ENCODE data around the gene ALS2. TPM values are rescaled to one million over a fixed set of nuclear protein-coding genes. Genes with fewer than 3 reads are reported as not detected.
"Not testable (repeated sequence)": the region's sequence is repeated elsewhere in the genome, so short reads cannot be mapped to it uniquely, and the experiment has no call there.

ALS2 gene
- total RNA-seq, 1 donor = 6.2 TPM

- no peak overlapping the region for H3K4me3 ChIP-seq (ENCODE audit: low read length)
- H3K9me3 ChIP-seq (ENCODE audit: low read depth, low read length) = no peaks in the 10 kb centered on the region
- H3K4me1 ChIP-seq (ENCODE audit: insufficient read depth, low read length) = no peaks in the 10 kb centered on the region
- H3K27me3 ChIP-seq (ENCODE audit: insufficient read depth, low read length) = no peaks in the 10 kb centered on the region
These were observed 82.8 kb downstream of the ALS2 start for GRCh38 chr2:201697899-201698298.

GRCh38 chr2:201696151-201696659 is 84.5 kb downstream of the ALS2 start:
- H3K4me1 ChIP-seq (ENCODE audit: insufficient read depth, low read length) = no peaks in the 10 kb centered on the region
- H3K9me3 ChIP-seq (ENCODE audit: low read depth, low read length) = no peaks in the 10 kb centered on the region
- H3K27me3 ChIP-seq (ENCODE audit: insufficient read depth, low read length) = no peaks in the 10 kb centered on the region
- H3K4me3 ChIP-seq (ENCODE audit: low read length) = no peak overlapping the region

- Histone ChIP-seq H3K9me3 (ENCODE audit: low read depth, low read length) (no peaks in the 10 kb centered on the region), H3K27me3 (ENCODE audit: insufficient read depth, low read length) (peaks cover 2% of the 10 kb centered on the region), H3K4me3 (ENCODE audit: low read length) (no peak overlapping the region), H3K4me1 (ENCODE audit: insufficient read depth, low read length) (no peaks in the 10 kb centered on the region)
These were observed 95.6 kb downstream of the ALS2 start for GRCh38 chr2:201685156-201685555.

GRCh38 chr2:201680743-201681142 is 100.0 kb downstream of the ALS2 start:
- Histone ChIP-seq H3K9me3 (ENCODE audit: low read depth, low read length) (no peaks in the 10 kb centered on the region), H3K27me3 (ENCODE audit: insufficient read depth, low read length) (no peaks in the 10 kb centered on the region), H3K4me1 (ENCODE audit: insufficient read depth, low read length) (no peaks in the 10 kb centered on the region), H3K4me3 (ENCODE audit: low read length) (no peak overlapping the region)

GRCh38 chr2:201678401-201678800 is 102.3 kb downstream of the ALS2 start:
- Histone ChIP-seq H3K27me3 (ENCODE audit: insufficient read depth, low read length) (no peaks in the 10 kb centered on the region), H3K9me3 (ENCODE audit: low read depth, low read length) (no peaks in the 10 kb centered on the region), H3K4me1 (ENCODE audit: insufficient read depth, low read length) (no peaks in the 10 kb centered on the region), H3K4me3 (ENCODE audit: low read length) (no peak overlapping the region)

GRCh38 chr2:201675454-201675853 is 105.3 kb downstream of the ALS2 start:
- Histone ChIP-seq H3K9me3 (ENCODE audit: low read depth, low read length) (no peaks in the 10 kb centered on the region), H3K4me3 (ENCODE audit: low read length) (no peak overlapping the region), H3K27me3 (ENCODE audit: insufficient read depth, low read length) (no peaks in the 10 kb centered on the region), H3K4me1 (ENCODE audit: insufficient read depth, low read length) (no peaks in the 10 kb centered on the region)

GRCh38 chr2:201674794-201675193 is 105.9 kb downstream of the ALS2 start:
- Histone ChIP-seq H3K4me3 (ENCODE audit: low read length) (no peak overlapping the region), H3K4me1 (ENCODE audit: insufficient read depth, low read length) (no peaks in the 10 kb centered on the region), H3K9me3 (ENCODE audit: low read depth, low read length) (no peaks in the 10 kb centered on the region), H3K27me3 (ENCODE audit: insufficient read depth, low read length) (no peaks in the 10 kb centered on the region)

- no peaks in the 10 kb centered on the region for H3K4me1 ChIP-seq (ENCODE audit: insufficient read depth, low read length)
- H3K4me3 ChIP-seq (ENCODE audit: low read length) = no peak overlapping the region
- H3K9me3 ChIP-seq (ENCODE audit: low read depth, low read length) = no peaks in the 10 kb centered on the region
- no peaks in the 10 kb centered on the region for H3K27me3 ChIP-seq (ENCODE audit: insufficient read depth, low read length)
These were observed 106.4 kb downstream of the ALS2 start for GRCh38 chr2:201674298-201674697.

GRCh38 chr2:201673546-201673945 is 107.2 kb downstream of the ALS2 start:
- H3K4me3 ChIP-seq (ENCODE audit: low read length) = no peak overlapping the region
- no peaks in the 10 kb centered on the region for H3K27me3 ChIP-seq (ENCODE audit: insufficient read depth, low read length)
- no peaks in the 10 kb centered on the region for H3K4me1 ChIP-seq (ENCODE audit: insufficient read depth, low read length)
- H3K9me3 ChIP-seq (ENCODE audit: low read depth, low read length) = no peaks in the 10 kb centered on the region

GRCh38 chr2:201671205-201671604 is 109.5 kb downstream of the ALS2 start:
- not testable (repeated sequence) for H3K27me3 ChIP-seq (ENCODE audit: insufficient read depth, low read length); H3K9me3 ChIP-seq (ENCODE audit: low read depth, low read length); H3K4me3 ChIP-seq (ENCODE audit: low read length); H3K4me1 ChIP-seq (ENCODE audit: insufficient read depth, low read length)

GRCh38 chr2:201669865-201670264 is 110.9 kb downstream of the ALS2 start:
- Histone ChIP-seq H3K27me3 (ENCODE audit: insufficient read depth, low read length) (no peaks in the 10 kb centered on the region), H3K4me1 (ENCODE audit: insufficient read depth, low read length) (no peaks in the 10 kb centered on the region), H3K4me3 (ENCODE audit: low read length) (no peak overlapping the region), H3K9me3 (ENCODE audit: low read depth, low read length) (no peaks in the 10 kb centered on the region)

- no peaks in the 10 kb centered on the region for H3K27me3 ChIP-seq (ENCODE audit: insufficient read depth, low read length)
- no peaks in the 10 kb centered on the region for H3K4me1 ChIP-seq (ENCODE audit: insufficient read depth, low read length)
- H3K9me3 ChIP-seq (ENCODE audit: low read depth, low read length) = no peaks in the 10 kb centered on the region
- H3K4me3 ChIP-seq (ENCODE audit: low read length) = no peak overlapping the region
These were observed 112.3 kb downstream of the ALS2 start for GRCh38 chr2:201668402-201668910.

- Histone ChIP-seq H3K4me3 (ENCODE audit: low read length) (no peak overlapping the region), H3K27me3 (ENCODE audit: insufficient read depth, low read length) (no peaks in the 10 kb centered on the region), H3K4me1 (ENCODE audit: insufficient read depth, low read length) (peaks cover 5% of the 10 kb centered on the region), H3K9me3 (ENCODE audit: low read depth, low read length) (no peaks in the 10 kb centered on the region)
These were observed 116.4 kb downstream of the ALS2 start for GRCh38 chr2:201664334-201664733.

GRCh38 chr2:201661366-201661765 is 119.4 kb downstream of the ALS2 start:
- H3K4me1 ChIP-seq (ENCODE audit: insufficient read depth, low read length) = peaks cover 5% of the 10 kb centered on the region
- H3K9me3 ChIP-seq (ENCODE audit: low read depth, low read length) = no peaks in the 10 kb centered on the region
- no peaks in the 10 kb centered on the region for H3K27me3 ChIP-seq (ENCODE audit: insufficient read depth, low read length)
- no peak overlapping the region for H3K4me3 ChIP-seq (ENCODE audit: low read length)

GRCh38 chr2:201660293-201660895 is 120.3 kb downstream of the ALS2 start:
- H3K9me3 ChIP-seq (ENCODE audit: low read depth, low read length) = no peaks in the 10 kb centered on the region
- H3K4me3 ChIP-seq (ENCODE audit: low read length) = no peak overlapping the region
- no peaks in the 10 kb centered on the region for H3K27me3 ChIP-seq (ENCODE audit: insufficient read depth, low read length)
- peaks cover 5% of the 10 kb centered on the region for H3K4me1 ChIP-seq (ENCODE audit: insufficient read depth, low read length)

GRCh38 chr2:201656740-201657139 is 124.0 kb downstream of the ALS2 start:
- peaks cover 5% of the 10 kb centered on the region for H3K4me1 ChIP-seq (ENCODE audit: insufficient read depth, low read length)
- H3K9me3 ChIP-seq (ENCODE audit: low read depth, low read length) = no peaks in the 10 kb centered on the region

More at GRCh38 chr2:201656740-201657139, 124.0 kb downstream of the ALS2 start:
- H3K4me3 ChIP-seq (ENCODE audit: low read length) = no peak overlapping the region
- peaks cover 2% of the 10 kb centered on the region for H3K27me3 ChIP-seq (ENCODE audit: insufficient read depth, low read length)
